ENCODE data around the gene RBM33.

The RBM33 gene

DNA sequence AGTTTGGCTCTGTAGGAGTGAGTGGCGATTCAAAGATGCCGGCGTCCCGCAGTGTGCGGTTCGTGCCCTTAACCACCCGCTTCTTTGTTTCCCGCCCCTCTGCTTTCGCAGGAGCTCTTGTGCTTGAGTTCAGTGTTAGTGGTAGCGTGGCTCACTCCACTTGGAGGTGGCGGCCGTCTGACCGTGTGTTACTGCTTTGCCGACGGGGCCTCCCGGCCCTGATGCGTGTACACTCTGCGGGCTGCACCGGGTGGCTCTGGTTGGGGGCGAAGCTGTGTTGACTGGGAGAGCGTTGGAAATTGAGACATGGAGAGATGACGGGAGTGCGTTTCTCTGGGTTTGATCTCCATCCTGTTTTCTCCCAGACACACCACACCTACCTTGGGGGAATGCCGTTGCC, 136.4 kb downstream of the RBM33 start:
- no peak for DNase-seq (ENCODE audit: low read depth)
- no peak for TF ChIP-seq CTCF (IDR thresholded peaks at IDR 0.05; ENCODE audit: low read depth, low read length, missing control alignments)
- no peak overlapping the region for H3K4me3 ChIP-seq (ENCODE audit: low read depth, low read length)

- H3K4me3 ChIP-seq (ENCODE audit: low read depth, low read length) = no peak overlapping the region
- DNase-seq (ENCODE audit: low read depth) = no peak
- TF ChIP-seq CTCF (IDR thresholded peaks at IDR 0.05; ENCODE audit: low read depth, low read length, missing control alignments) = no peak
Measured at GRCh38 chr7:155781433-155781832, 137.0 kb downstream of the RBM33 start.

DNA sequence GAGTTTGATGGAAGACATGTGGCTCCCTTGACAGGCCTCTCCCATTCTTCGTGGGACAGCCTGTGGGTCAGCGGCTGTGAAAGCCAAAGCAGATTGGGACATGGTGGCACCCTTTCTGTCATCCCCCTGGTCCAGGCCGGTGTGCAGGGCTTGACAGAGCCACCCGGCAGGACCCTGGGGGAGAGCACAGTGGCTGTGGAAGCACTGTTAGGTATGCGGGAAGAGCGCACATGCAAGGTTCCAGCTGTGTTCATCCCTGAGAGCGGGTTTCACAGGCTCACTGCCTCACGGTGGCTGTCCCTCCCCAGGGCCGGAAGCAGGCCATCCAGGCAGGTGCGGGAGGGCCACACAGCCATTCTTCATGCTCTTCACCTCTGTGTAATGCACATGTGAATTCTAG, 138.0 kb downstream of the RBM33 start:
- TF ChIP-seq CTCF (IDR thresholded peaks at IDR 0.05; ENCODE audit: low read depth, low read length, missing control alignments) = no peak
- H3K4me3 ChIP-seq (ENCODE audit: low read depth, low read length) = no peak overlapping the region
- DNase-seq (ENCODE audit: low read depth) = no peak

GRCh38 chr7:155785536-155785935, 141.1 kb downstream of the RBM33 start:
- H3K4me3 ChIP-seq (ENCODE audit: low read depth, low read length) = no peak overlapping the region
- DNase-seq (ENCODE audit: low read depth) = no peak
- TF ChIP-seq CTCF (IDR thresholded peaks at IDR 0.05; ENCODE audit: low read depth, low read length, missing control alignments) = no peak

DNA sequence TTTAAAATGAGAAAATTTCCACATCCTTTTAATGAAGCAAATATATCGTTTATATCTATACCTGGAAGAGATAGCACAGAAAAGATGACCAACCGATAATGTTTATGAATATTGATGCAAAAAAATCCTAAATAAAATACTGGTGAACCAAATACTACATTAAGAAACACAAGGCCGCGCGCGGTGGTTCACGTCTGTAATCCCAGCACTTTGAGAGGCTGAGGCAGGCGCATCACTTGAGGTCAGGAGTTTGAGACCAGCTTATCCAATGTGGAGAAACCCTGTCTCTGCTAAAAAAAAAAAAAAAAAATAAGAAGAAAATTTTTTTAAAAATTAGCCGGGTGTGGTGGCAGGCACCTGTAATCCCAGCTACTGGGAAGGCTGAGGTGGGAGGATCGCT, 142.0 kb downstream of the RBM33 start:
- DNase-seq (ENCODE audit: low read depth) = no peak
- H3K4me3 ChIP-seq (ENCODE audit: low read depth, low read length) = no peak overlapping the region
- TF ChIP-seq CTCF (IDR thresholded peaks at IDR 0.05; ENCODE audit: low read depth, low read length, missing control alignments) = no peak

DNA sequence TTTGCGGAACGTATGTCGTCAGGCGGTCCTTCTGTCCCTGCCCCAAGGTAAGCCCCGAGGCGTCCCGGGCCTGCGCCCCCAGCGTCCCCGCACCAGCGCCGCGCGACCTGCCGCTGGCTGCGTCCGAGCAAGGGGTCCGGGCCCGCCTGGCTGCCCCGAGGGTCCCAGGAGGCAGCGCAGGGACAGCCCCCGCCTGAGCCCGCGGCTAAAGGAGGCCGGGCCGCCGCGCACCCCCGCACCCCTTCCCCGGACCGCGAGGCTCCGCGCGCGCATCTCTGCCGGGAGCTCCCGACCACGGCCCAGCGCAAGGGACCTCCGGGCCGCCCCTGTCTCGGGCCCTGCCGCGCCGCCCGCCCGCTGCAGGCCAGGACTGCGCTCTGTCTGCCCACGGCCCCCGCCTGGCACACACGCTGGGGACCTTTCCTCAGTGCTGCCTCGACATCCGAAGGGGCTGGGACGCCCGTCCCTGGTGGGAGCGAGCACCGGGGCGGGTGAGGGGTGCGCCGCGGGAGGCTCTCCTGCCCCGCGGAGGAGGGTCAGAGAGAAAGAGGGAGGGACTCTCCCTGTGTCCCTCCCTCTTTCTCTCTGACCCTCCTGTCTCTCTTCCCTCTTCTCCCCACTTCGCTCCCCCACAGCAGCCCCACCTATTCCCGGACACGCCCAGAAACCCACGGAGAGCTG, 142.8 kb downstream of the RBM33 start:
- no peak overlapping the region for H3K4me3 ChIP-seq (ENCODE audit: low read depth, low read length)
- DNase-seq (ENCODE audit: low read depth) = no peak
- no peak for TF ChIP-seq CTCF (IDR thresholded peaks at IDR 0.05; ENCODE audit: low read depth, low read length, missing control alignments)

- no peak for DNase-seq (ENCODE audit: low read depth)
- no peak for TF ChIP-seq CTCF (IDR thresholded peaks at IDR 0.05; ENCODE audit: low read depth, low read length, missing control alignments)
- no peak overlapping the region for H3K4me3 ChIP-seq (ENCODE audit: low read depth, low read length)
Measured at GRCh38 chr7:155788616-155789000, 144.1 kb downstream of the RBM33 start.

All from GM12864 (cell line).